ENCODE results near the gene PTPN5.

GRCh38 chr11:18741783-18742182, 49.8 kb downstream of the PTPN5 start:
- no peak for TF ChIP-seq CTCF (IDR thresholded peaks at IDR 0.05)
- TF ChIP-seq POLR2A (IDR thresholded peaks at IDR 0.05): no peak
- TF ChIP-seq EP300 (IDR thresholded peaks at IDR 0.05): no peak

Measured in sigmoid colon (tissue), 4 donors.